Measurements from ENCODE around the gene MAP7D3. TPM values are rescaled to one million over a fixed set of nuclear protein-coding genes. Genes with fewer than 3 reads are reported as not detected.

Gene MAP7D3
- total and polyA plus RNA-seq, 9 of the 15 experiments (the other 6 are each of a cell fraction or from before 2014, with no cell fraction given), result 9.4 to 27.7 (median 14.0) TPM

- BruUV-seq (replicated peaks), result no TSS peak
- H3K9ac ChIP-seq (ENCODE audit: insufficient read depth in 1 of 2, low read depth in 2 of 2, low read length in 2 of 2), result no peak overlapping the region
- H3K9me3 ChIP-seq (replicated peaks; ENCODE audit: control insufficient read depth, insufficient read depth, low read depth, low read length), result no peaks in the 10 kb centered on the region
- no peaks in the 10 kb centered on the region for H3K36me3 ChIP-seq (ENCODE audit: control insufficient read depth, insufficient read depth, low read length)
- no peaks in the 10 kb centered on the region for H3K4me1 ChIP-seq (replicated peaks in 1 of 2; ENCODE audit: control insufficient read depth in 2 of 2, insufficient read depth in 2 of 2, low read length in 2 of 2)
- ATAC-seq, result no peak
- no peaks in the 10 kb centered on the region for H4K20me1 ChIP-seq (replicated peaks; ENCODE audit: control insufficient read depth, insufficient read depth, low read length)
- no peaks in the 10 kb centered on the region for H3K9me1 ChIP-seq (ENCODE audit: control insufficient read depth, insufficient read depth, low read length)
- no peak overlapping the region for H3K4me3 ChIP-seq
- ChIA-PET POLR2A (no interaction called here), CTCF (ENCODE audit: low intra/inter-chr PET ratio) (no interaction called here)
- H2AFZ ChIP-seq (ENCODE audit: low read depth, low read length), result no peak overlapping the region
- peaks cover 2 to 10% of the 10 kb centered on the region in 2 experiments; a peak in 3 of 5 replicates for H3K27me3 ChIP-seq (ENCODE audit: control insufficient read depth in 2 of 2, insufficient read depth in 2 of 2, low read length in 2 of 2)
- H3K4me2 ChIP-seq (ENCODE audit: insufficient read depth, low read length), result no peak overlapping the region
- in situ Hi-C loops (cut with MboI), result no loop called here
- 3% methylated on average over 2 of the region's 2 CpGs for whole genome bisulfite sequencing (ENCODE audit: insufficient coverage, low coverage, missing lambda C conversion rate)
- no peak for DNase-seq (ENCODE audit: extremely low read depth in 1 of 4, low spot score in 3 of 4)
- intact Hi-C loops (cut with micrococcal nuclease), result no loop called here
- no peak for TF ChIP-seq KLF10 (CRISPR knock-in tag; IDR thresholded peaks at IDR 0.05)
- TF ChIP-seq, protein P1, sequence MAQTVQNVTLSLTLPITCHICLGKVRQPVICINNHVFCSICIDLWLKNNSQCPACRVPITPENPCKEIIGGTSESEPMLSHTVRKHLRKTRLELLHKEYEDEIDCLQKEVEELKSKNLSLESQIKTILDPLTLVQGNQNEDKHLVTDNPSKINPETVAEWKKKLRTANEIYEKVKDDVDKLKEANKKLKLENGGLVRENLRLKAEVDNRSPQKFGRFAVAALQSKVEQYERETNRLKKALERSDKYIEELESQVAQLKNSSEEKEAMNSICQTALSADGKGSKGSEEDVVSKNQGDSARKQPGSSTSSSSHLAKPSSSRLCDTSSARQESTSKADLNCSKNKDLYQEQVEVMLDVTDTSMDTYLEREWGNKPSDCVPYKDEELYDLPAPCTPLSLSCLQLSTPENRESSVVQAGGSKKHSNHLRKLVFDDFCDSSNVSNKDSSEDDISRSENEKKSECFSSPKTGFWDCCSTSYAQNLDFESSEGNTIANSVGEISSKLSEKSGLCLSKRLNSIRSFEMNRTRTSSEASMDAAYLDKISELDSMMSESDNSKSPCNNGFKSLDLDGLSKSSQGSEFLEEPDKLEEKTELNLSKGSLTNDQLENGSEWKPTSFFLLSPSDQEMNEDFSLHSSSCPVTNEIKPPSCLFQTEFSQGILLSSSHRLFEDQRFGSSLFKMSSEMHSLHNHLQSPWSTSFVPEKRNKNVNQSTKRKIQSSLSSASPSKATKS (CRISPR knock-in tag; IDR thresholded peaks at IDR 0.05), result no peak
- no peak for TF ChIP-seq ZNF668 (CRISPR knock-in tag; IDR thresholded peaks at IDR 0.05)
- TF ChIP-seq LARP7 (IDR thresholded peaks at IDR 0.05), result no peak
- no peak for TF ChIP-seq SREBF1 (IDR thresholded peaks at IDR 0.05; ENCODE audit: borderline replicate concordance, low read depth, low read length)
- TF ChIP-seq, protein P2, sequence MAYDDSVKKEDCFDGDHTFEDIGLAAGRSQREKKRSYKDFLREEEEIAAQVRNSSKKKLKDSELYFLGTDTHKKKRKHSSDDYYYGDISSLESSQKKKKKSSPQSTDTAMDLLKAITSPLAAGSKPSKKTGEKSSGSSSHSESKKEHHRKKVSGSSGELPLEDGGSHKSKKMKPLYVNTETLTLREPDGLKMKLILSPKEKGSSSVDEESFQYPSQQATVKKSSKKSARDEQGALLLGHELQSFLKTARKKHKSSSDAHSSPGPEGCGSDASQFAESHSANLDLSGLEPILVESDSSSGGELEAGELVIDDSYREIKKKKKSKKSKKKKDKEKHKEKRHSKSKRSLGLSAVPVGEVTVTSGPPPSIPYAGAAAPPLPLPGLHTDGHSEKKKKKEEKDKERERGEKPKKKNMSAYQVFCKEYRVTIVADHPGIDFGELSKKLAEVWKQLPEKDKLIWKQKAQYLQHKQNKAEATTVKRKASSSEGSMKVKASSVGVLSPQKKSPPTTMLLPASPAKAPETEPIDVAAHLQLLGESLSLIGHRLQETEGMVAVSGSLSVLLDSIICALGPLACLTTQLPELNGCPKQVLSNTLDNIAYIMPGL (CRISPR knock-in tag; IDR thresholded peaks at IDR 0.05), result no peak
- no peak for TF ChIP-seq CCNT2 (IDR thresholded peaks at IDR 0.05; ENCODE audit: borderline replicate concordance, extremely low read depth, insufficient read length, low read depth, low read length)
- TF ChIP-seq E2F8 (IDR thresholded peaks at IDR 0.05; ENCODE audit: low read depth, partially characterized antibody), result no peak
- TF ChIP-seq SMARCC2 (IDR thresholded peaks at IDR 0.05; ENCODE audit: low read depth), result no peak
- no peak for FAIRE-seq
- no peak overlapping the region for H3K27ac ChIP-seq (ENCODE audit: extremely low read depth, low read depth, low read length)
- H3K79me2 ChIP-seq (ENCODE audit: control insufficient read depth, insufficient read depth, low read length), result no peaks in the 10 kb centered on the region
Observed at GRCh38 chrX:136292656-136293055, 41.5 kb upstream of the MAP7D3 start.
